Esophagus squamous epithelium (tissue), 4 donors: Measurements from ENCODE around the gene GOLGB1.

Experiments used
- POLR2A ChIP-seq, 4 donors: fragments of 450-650 bp; IDR thresholded peaks; one replicate each; pipeline ENCODE4 v1.6.1; 2017; ENCODE audit warnings: antibody characterized with exemption in 4 of 4, mild to moderate bottlenecking in 4 of 4, moderate library complexity in 3 of 4
- TF ChIP-seq, protein P1 (sequence below), 6 experiments: fragments of 450-650 bp in 4 of 6; fragments of 200-600 bp in 2 of 6; sonication (generic) in 2 of 6; IDR thresholded peaks; one replicate each; pipeline ENCODE4 v1.5.1; 2016 to 2019; ENCODE audit warnings: antibody characterized with exemption in 6 of 6, mild to moderate bottlenecking in 4 of 6, moderate library complexity in 4 of 6

DNA sequence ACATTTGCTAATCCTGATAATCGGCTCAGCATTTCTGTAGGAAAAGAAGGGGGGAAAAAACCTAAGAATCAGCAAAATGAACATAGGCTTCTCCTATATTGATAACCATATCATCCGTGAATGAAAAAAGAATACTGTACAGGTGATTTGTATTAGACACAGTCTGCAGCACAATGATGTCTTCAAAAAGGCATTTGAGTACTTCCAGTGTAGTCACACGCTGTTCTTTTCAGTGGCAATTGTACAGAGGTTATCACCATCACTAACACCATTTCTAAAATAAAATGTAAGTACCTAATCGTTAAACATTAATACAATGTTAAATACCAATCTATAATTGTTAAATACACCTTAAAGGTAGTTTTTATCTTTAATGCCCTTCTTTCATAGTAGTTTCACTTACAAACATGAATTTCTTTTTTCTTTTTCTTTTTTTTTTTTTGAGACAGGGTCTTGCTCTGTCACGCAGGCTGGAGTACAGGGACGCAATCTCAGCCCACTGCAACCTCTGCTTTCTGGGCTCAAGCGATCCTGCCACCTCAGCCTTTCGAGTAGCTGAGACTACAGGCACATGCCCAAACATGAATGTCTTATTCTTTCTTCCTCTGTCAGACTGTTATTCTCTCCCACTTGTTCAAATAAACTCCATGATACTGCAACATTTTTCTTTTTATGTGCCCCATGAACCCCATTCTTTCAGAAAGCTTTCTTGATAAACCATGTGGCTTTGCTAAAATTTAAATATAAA is 18.4 kb downstream of the GOLGB1 start:
- TF ChIP-seq, protein P1, sequence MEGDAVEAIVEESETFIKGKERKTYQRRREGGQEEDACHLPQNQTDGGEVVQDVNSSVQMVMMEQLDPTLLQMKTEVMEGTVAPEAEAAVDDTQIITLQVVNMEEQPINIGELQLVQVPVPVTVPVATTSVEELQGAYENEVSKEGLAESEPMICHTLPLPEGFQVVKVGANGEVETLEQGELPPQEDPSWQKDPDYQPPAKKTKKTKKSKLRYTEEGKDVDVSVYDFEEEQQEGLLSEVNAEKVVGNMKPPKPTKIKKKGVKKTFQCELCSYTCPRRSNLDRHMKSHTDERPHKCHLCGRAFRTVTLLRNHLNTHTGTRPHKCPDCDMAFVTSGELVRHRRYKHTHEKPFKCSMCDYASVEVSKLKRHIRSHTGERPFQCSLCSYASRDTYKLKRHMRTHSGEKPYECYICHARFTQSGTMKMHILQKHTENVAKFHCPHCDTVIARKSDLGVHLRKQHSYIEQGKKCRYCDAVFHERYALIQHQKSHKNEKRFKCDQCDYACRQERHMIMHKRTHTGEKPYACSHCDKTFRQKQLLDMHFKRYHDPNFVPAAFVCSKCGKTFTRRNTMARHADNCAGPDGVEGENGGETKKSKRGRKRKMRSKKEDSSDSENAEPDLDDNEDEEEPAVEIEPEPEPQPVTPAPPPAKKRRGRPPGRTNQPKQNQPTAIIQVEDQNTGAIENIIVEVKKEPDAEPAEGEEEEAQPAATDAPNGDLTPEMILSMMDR (IDR thresholded peaks at IDR 0.05) = no peak
- no peak for TF ChIP-seq POLR2A (IDR thresholded peaks at IDR 0.05)
